K562 (cell line): ENCODE measurements around the gene G6PC2. TPM values are rescaled to one million over a fixed set of nuclear protein-coding genes. Genes with fewer than 3 reads are reported as not detected.

Source experiments
- BCOR ChIP-seq: fragments of 450-650 bp; IDR thresholded peaks from 2 replicates; pipeline ENCODE4 v1.6.1; 2016
- CEBPB ChIP-seq: fragments of 450-650 bp; IDR thresholded peaks from 2 replicates; pipeline ENCODE4 v1.6.1; 2016; ENCODE audit warnings: missing genetic modification characterization, missing compliant biosample characterization
- DPF2 ChIP-seq: fragments of 450-650 bp; IDR thresholded peaks from 2 replicates; pipeline ENCODE4 v1.6.1; 2016
- ELK3 ChIP-seq: fragments of 450-650 bp; formaldehyde crosslinking; IDR thresholded peaks from 2 replicates; pipeline ENCODE4 v1.4.0; 2020; ENCODE audit warnings: mild to moderate bottlenecking
- HDAC6 ChIP-seq: IDR thresholded peaks from 2 replicates; pipeline ENCODE4 v1.6.1; 2012; ENCODE audit warnings: low read depth, mild to moderate bottlenecking, control low read depth, inconsistent platforms, low read length, moderate library complexity
- HLTF ChIP-seq: fragments of 450-650 bp; IDR thresholded peaks from 2 replicates; pipeline ENCODE4 v1.6.1; 2016
- HMG20B ChIP-seq: fragments of 250-450 bp; sonication (Bioruptor Pico); IDR thresholded peaks from 2 replicates; pipeline ENCODE4 v1.5.0; 2021; ENCODE audit warnings: mild to moderate bottlenecking
- JUND ChIP-seq, 2 experiments: IDR thresholded peaks; 2 replicates in 1 of 2; 3 replicates in 1 of 2; pipeline ENCODE4 v1.6.1; 2011; ENCODE audit warnings: borderline replicate concordance in 2 of 2, low read depth in 2 of 2, low read length in 2 of 2, improper control_type of control experiment in 1 of 2, missing biosample characterization in 1 of 2, missing genetic modification characterization in 1 of 2, missing genetic modification reagents in 1 of 2
- MYNN ChIP-seq, 2 experiments: sonication (generic); formaldehyde crosslinking in 1 of 2; IDR thresholded peaks; 2 replicates each; pipeline versions ENCODE4 v1.5.0 to v1.6.1; 2016 to 2020; ENCODE audit warnings: antibody characterized with exemption in 1 of 2, missing genetic modification reagents in 1 of 2
- PREB ChIP-seq: sonication (generic); formaldehyde crosslinking; IDR thresholded peaks from 2 replicates; pipeline ENCODE4 v1.8.1; 2023; ENCODE audit warnings: mild to moderate bottlenecking, missing genetic modification reagents
- PRPF4 ChIP-seq: fragments of 200-400 bp; formaldehyde crosslinking; IDR thresholded peaks from one replicate; pipeline ENCODE4 v1.6.1; 2017; ENCODE audit warnings: low read length, low read depth, mild to moderate bottlenecking; ENCODE audit not compliant: insufficient read depth, poor library complexity, severe bottlenecking
- SREBF1 ChIP-seq: fragments of 150-350 bp; IDR thresholded peaks from 2 replicates; pipeline ENCODE4 v1.6.1; 2014; ENCODE audit warnings: antibody characterized with exemption, low read depth, low read length, borderline replicate concordance
- TCF15 ChIP-seq: fragments of 250-450 bp; sonication (Bioruptor Pico); IDR thresholded peaks from 2 replicates; pipeline ENCODE4 v1.8.0; 2022; ENCODE audit warnings: moderate library complexity, mild to moderate bottlenecking, inconsistent platforms
- TSHZ1 ChIP-seq: fragments of 250-450 bp; sonication (Bioruptor Pico); IDR thresholded peaks from 2 replicates; pipeline ENCODE4 v1.4.0; 2020; ENCODE audit warnings: mild to moderate bottlenecking, moderate library complexity
- USF1 ChIP-seq: sonication (generic); formaldehyde crosslinking; IDR thresholded peaks from 2 replicates; pipeline ENCODE4 v1.9.0; 2022; ENCODE audit warnings: mild to moderate bottlenecking, missing genetic modification reagents
- XRCC3 ChIP-seq: fragments of 450-650 bp; IDR thresholded peaks from 2 replicates; pipeline ENCODE4 v1.6.1; 2017; ENCODE audit warnings: mild to moderate bottlenecking, moderate library complexity
- ZC3H11A ChIP-seq: IDR thresholded peaks from 2 replicates; pipeline ENCODE4 v1.6.1; 2012; ENCODE audit warnings: low read depth, low read length, improper control_type of control experiment
- ZNF212 ChIP-seq: fragments of 450-650 bp; formaldehyde crosslinking; IDR thresholded peaks from 2 replicates; pipeline ENCODE4 v1.4.0; 2020; ENCODE audit warnings: mild to moderate bottlenecking
- ZNF395 ChIP-seq: fragments of 200-800 bp; sonication (Bioruptor generic); IDR thresholded peaks from 2 replicates; pipeline ENCODE4 v1.6.1; 2017; ENCODE audit warnings: missing genetic modification characterization, missing compliant biosample characterization
- ZSCAN29 ChIP-seq: fragments of 450-650 bp; IDR thresholded peaks from 2 replicates; pipeline ENCODE4 v1.6.1; 2017
- polyA plus RNA-seq, 8 experiments: library from polyadenylated mRNA; depleted of rRNA in 4 of 8; stranded (reverse) in 5 of 8; unstranded in 3 of 8; fragments of >200 nt; fragmentation: Nextera tagmentation in 2 of 8; fragmentation: Illumina TruSeq in 1 of 8; extraction: Ambion mirVana in 2 of 8; extraction: Trizol in 1 of 8; gene quantifications; 2 replicates each; pipeline versions ENCODE4 v1.2.1 to v1.2.3, GENCODE V29; 2011 to 2014; ENCODE audit warnings: inconsistent platforms in 1 of 8, missing spikeins in 1 of 8
- total RNA-seq, 7 experiments: library from RNA; depleted of rRNA in 6 of 7; stranded (reverse); fragments of >200 nt in 6 of 7; fragmentation: Illumina TruSeq in 2 of 7; extraction: Trizol in 2 of 7; gene quantifications; 2 replicates each; pipeline versions ENCODE4 v1.2.1 to v1.2.3, GENCODE V29; 2011 to 2021; ENCODE audit warnings: low replicate concordance in 1 of 7

G6PC2 gene
- total and polyA plus RNA-seq, 9 of the 15 experiments (the other 6 are each of a cell fraction or from before 2014, with no cell fraction given): 0.03 to 0.15 TPM; not detected in 7

GRCh38 chr2:168851674-168852320, 49.3 kb upstream of the G6PC2 start (continued):
- TF ChIP-seq ZC3H11A: 0 out of 2 replicates have a peak, but pooled peaks have one; percentile 70
- TF ChIP-seq MYNN (IDR thresholded peaks at IDR 0.05): peak; percentile 79; the same call in 1 of the 2 replicates
- no peak for TF ChIP-seq MYNN (CRISPR knock-in tag; IDR thresholded peaks at IDR 0.05)
- peak; percentile 100 for TF ChIP-seq DPF2
- peak; percentile 14; the same call in 1 of the 2 replicates for TF ChIP-seq ZNF212 (CRISPR knock-in tag)
- no peak for TF ChIP-seq ZSCAN29
- peak; percentile 14; the same call in 1 of the 2 replicates for TF ChIP-seq BCOR
- TF ChIP-seq JUND (IDR thresholded peaks at IDR 0.05; ENCODE audit: borderline replicate concordance, low read depth, low read length): peak; percentile 97
- TF ChIP-seq JUND (tag; IDR thresholded peaks at IDR 0.05; ENCODE audit: borderline replicate concordance, low read depth, low read length): peak; percentile 98; the same call in 2 of the 3 replicates
- TF ChIP-seq PREB: no peak
- TF ChIP-seq HDAC6: no peak
- no peak for TF ChIP-seq HMG20B (CRISPR knock-in tag)
- TF ChIP-seq TCF15 (CRISPR knock-in tag): no peak
- no peak for TF ChIP-seq ELK3 (CRISPR knock-in tag)
- TF ChIP-seq HLTF: peak; percentile 40; the same call in 1 of the 2 replicates
- no peak for TF ChIP-seq SREBF1
- TF ChIP-seq TSHZ1 (CRISPR knock-in tag): no peak
- peak; percentile 68; the same call in 1 of the 2 replicates for TF ChIP-seq ZNF395 (CRISPR knock-in tag)
- TF ChIP-seq CEBPB: no peak
- TF ChIP-seq USF1 (CRISPR knock-in tag): peak; percentile 73
- TF ChIP-seq PRPF4: no peak
- no peak for TF ChIP-seq XRCC3
